ENCODE measurements around the gene ARFGAP1.

- TF ChIP-seq CTCF (IDR thresholded peaks at IDR 0.05): no peak
- no peak for TF ChIP-seq POLR2A (IDR thresholded peaks at IDR 0.05)
Observed at GRCh38 chr20:63248835-63249591, 23.6 kb upstream of the ARFGAP1 start.
